HL-60 (cell line): ENCODE data around the gene PLP1.

Experiments
- GABPA ChIP-seq: IDR thresholded peaks from 2 replicates; pipeline ENCODE4 v1.6.1; 2012; ENCODE audit warnings: low read depth
- POLR2AphosphoS5 ChIP-seq: IDR thresholded peaks from 2 replicates; pipeline ENCODE4 v1.6.1; 2012; ENCODE audit warnings: low read depth
- SPI1 ChIP-seq: IDR thresholded peaks from 2 replicates; pipeline ENCODE4 v1.6.1; 2012; ENCODE audit warnings: low read depth, mild to moderate bottlenecking, borderline replicate concordance
- TF ChIP-seq, protein P1 (sequence below): IDR thresholded peaks from one replicate; pipeline ENCODE4 v1.5.1; 2011; ENCODE audit warnings: low read length, control low read depth, inconsistent platforms; ENCODE audit not compliant: insufficient read depth
- TF ChIP-seq, protein P2 (sequence below): IDR thresholded peaks from 2 replicates; pipeline ENCODE4 v1.6.1; 2012; ENCODE audit warnings: low read depth; ENCODE audit not compliant: insufficient replicate concordance

DNA sequence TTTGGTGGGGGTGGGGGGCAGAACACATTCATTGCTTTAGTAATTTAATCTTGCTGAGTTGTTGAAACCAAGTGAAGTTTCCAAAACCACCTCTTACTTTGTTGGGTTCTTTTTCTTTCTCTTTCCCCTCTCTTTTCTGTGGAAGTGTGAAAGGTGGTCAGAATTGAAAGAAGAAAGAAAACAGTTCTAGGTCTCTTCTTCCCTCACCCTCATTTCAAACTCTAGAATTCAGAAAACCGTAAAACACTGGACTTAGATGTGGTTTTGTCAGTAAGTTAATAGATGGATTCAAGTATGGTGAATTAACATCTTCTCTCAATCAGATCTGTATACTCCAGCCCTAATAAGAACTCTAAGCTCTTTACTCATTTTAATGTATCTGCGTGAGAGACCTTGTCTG lies 23.7 kb downstream of the PLP1 start:
- TF ChIP-seq, protein P1, sequence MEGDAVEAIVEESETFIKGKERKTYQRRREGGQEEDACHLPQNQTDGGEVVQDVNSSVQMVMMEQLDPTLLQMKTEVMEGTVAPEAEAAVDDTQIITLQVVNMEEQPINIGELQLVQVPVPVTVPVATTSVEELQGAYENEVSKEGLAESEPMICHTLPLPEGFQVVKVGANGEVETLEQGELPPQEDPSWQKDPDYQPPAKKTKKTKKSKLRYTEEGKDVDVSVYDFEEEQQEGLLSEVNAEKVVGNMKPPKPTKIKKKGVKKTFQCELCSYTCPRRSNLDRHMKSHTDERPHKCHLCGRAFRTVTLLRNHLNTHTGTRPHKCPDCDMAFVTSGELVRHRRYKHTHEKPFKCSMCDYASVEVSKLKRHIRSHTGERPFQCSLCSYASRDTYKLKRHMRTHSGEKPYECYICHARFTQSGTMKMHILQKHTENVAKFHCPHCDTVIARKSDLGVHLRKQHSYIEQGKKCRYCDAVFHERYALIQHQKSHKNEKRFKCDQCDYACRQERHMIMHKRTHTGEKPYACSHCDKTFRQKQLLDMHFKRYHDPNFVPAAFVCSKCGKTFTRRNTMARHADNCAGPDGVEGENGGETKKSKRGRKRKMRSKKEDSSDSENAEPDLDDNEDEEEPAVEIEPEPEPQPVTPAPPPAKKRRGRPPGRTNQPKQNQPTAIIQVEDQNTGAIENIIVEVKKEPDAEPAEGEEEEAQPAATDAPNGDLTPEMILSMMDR: no peak
- TF ChIP-seq GABPA (no peak), POLR2AphosphoS5 (no peak), SPI1 (no peak)
- TF ChIP-seq, protein P2, sequence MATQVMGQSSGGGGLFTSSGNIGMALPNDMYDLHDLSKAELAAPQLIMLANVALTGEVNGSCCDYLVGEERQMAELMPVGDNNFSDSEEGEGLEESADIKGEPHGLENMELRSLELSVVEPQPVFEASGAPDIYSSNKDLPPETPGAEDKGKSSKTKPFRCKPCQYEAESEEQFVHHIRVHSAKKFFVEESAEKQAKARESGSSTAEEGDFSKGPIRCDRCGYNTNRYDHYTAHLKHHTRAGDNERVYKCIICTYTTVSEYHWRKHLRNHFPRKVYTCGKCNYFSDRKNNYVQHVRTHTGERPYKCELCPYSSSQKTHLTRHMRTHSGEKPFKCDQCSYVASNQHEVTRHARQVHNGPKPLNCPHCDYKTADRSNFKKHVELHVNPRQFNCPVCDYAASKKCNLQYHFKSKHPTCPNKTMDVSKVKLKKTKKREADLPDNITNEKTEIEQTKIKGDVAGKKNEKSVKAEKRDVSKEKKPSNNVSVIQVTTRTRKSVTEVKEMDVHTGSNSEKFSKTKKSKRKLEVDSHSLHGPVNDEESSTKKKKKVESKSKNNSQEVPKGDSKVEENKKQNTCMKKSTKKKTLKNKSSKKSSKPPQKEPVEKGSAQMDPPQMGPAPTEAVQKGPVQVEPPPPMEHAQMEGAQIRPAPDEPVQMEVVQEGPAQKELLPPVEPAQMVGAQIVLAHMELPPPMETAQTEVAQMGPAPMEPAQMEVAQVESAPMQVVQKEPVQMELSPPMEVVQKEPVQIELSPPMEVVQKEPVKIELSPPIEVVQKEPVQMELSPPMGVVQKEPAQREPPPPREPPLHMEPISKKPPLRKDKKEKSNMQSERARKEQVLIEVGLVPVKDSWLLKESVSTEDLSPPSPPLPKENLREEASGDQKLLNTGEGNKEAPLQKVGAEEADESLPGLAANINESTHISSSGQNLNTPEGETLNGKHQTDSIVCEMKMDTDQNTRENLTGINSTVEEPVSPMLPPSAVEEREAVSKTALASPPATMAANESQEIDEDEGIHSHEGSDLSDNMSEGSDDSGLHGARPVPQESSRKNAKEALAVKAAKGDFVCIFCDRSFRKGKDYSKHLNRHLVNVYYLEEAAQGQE: no peak
